ENCODE data around the gene CD47. TPM values are rescaled to one million over a fixed set of nuclear protein-coding genes. Genes with fewer than 3 reads are reported as not detected.

Gene CD47
- polyA plus RNA-seq, 1 of the 3 experiments (the other 2 are of a cell fraction), result 19.6 TPM

GRCh38 chr3:108024146-108024850, 66.5 kb downstream of the CD47 start (continued):
- no peak for TF ChIP-seq RXRA (IDR thresholded peaks at IDR 0.05; ENCODE audit: borderline replicate concordance, low read depth)

- Histone ChIP-seq H3K4me2 (no peak overlapping the region), H2AFZ (ENCODE audit: low read depth) (no peak overlapping the region), H3K27ac (ENCODE audit: low read depth in 2 of 2, low read length in 1 of 2) (no peak overlapping the region), H3K4me1 (ENCODE audit: control insufficient read depth in 1 of 2, insufficient read depth in 2 of 2, low read depth in 1 of 2, low read length in 1 of 2) (peaks cover 0 to 5% of the 10 kb centered on the region in 2 experiments; a peak in 2 of 4 replicates), H3K9me2 (no peaks in the 10 kb centered on the region), H3K9ac (no peak overlapping the region), H3K4me3 (ENCODE audit: low read depth in 2 of 2, low read length in 1 of 2) (no peak overlapping the region), H3F3A (replicated peaks; ENCODE audit: insufficient read depth) (no peaks in the 10 kb centered on the region), H3K79me2 (ENCODE audit: insufficient read depth) (no peaks in the 10 kb centered on the region), H3K36me3 (replicated peaks in 1 of 2; ENCODE audit: control insufficient read depth in 1 of 2, insufficient read depth in 2 of 2, low read length in 1 of 2) (no peaks in the 10 kb centered on the region), H3K27me3 (ENCODE audit: insufficient read depth) (no peaks in the 10 kb centered on the region), H3K9me3 (no peaks in the 10 kb centered on the region), H4K20me1 (ENCODE audit: insufficient read depth) (no peaks in the 10 kb centered on the region)
- WGBS (ENCODE audit: low lambda C conversion rate), result 83% methylated on average over 3 of the region's 3 CpGs
- ChIA-PET POLR2A (no interaction called here), CTCF (interaction anchor here (0.6 kb wide), 1 partner anchor 196 kb away, joined by 3 read pairs; no protein-coding TSS in a partner anchor)
- DNase-seq, result no peak
- TF ChIP-seq CHD2 (IDR thresholded peaks at IDR 0.05; ENCODE audit: low read length, partially characterized antibody), result no peak
- no peak for TF ChIP-seq MAX (IDR thresholded peaks at IDR 0.05; ENCODE audit: low read depth)
Measured at GRCh38 chr3:108022256-108023150, 68.3 kb downstream of the CD47 start.

GRCh38 chr3:108021533-108021932, 69.3 kb downstream of the CD47 start:
- WGBS (ENCODE audit: low lambda C conversion rate), result 94% methylated on average over 2 of the region's 2 CpGs
- Histone ChIP-seq H3K27me3 (ENCODE audit: insufficient read depth) (no peaks in the 10 kb centered on the region), H3K27ac (ENCODE audit: low read depth in 2 of 2, low read length in 1 of 2) (no peak overlapping the region), H2AFZ (ENCODE audit: low read depth) (no peak overlapping the region), H3K4me3 (ENCODE audit: low read depth in 2 of 2, low read length in 1 of 2) (no peak overlapping the region), H3K79me2 (ENCODE audit: insufficient read depth) (no peaks in the 10 kb centered on the region), H4K20me1 (ENCODE audit: insufficient read depth) (no peaks in the 10 kb centered on the region), H3K36me3 (replicated peaks in 1 of 2; ENCODE audit: control insufficient read depth in 1 of 2, insufficient read depth in 2 of 2, low read length in 1 of 2) (no peaks in the 10 kb centered on the region), H3K4me2 (no peak overlapping the region), H3K9me2 (no peaks in the 10 kb centered on the region), H3K9me3 (no peaks in the 10 kb centered on the region), H3K4me1 (ENCODE audit: control insufficient read depth in 1 of 2, insufficient read depth in 2 of 2, low read depth in 1 of 2, low read length in 1 of 2) (peaks cover 0 to 5% of the 10 kb centered on the region in 2 experiments; a peak in 2 of 4 replicates), H3K9ac (no peak overlapping the region), H3F3A (replicated peaks; ENCODE audit: insufficient read depth) (no peaks in the 10 kb centered on the region)
- CTCF ChIA-PET, result no interaction called here
- DNase-seq, result no peak
- TF ChIP-seq NFIC (IDR thresholded peaks at IDR 0.05; ENCODE audit: borderline replicate concordance), result no peak
- TF ChIP-seq POLR2AphosphoS5 (IDR thresholded peaks at IDR 0.05; ENCODE audit: low read depth, low read length), result no peak
- POLR2A ChIA-PET, result no interaction called here

- Histone ChIP-seq H3K9me2 (no peaks in the 10 kb centered on the region), H3K4me1 (ENCODE audit: control insufficient read depth in 1 of 2, insufficient read depth in 2 of 2, low read depth in 1 of 2, low read length in 1 of 2) (peaks cover 0 to 5% of the 10 kb centered on the region in 2 experiments; a peak in 2 of 4 replicates), H3K9ac (no peak overlapping the region), H3K4me2 (no peak overlapping the region), H3K36me3 (replicated peaks in 1 of 2; ENCODE audit: control insufficient read depth in 1 of 2, insufficient read depth in 2 of 2, low read length in 1 of 2) (no peaks in the 10 kb centered on the region), H3K9me3 (no peaks in the 10 kb centered on the region), H3F3A (replicated peaks; ENCODE audit: insufficient read depth) (no peaks in the 10 kb centered on the region), H3K79me2 (ENCODE audit: insufficient read depth) (no peaks in the 10 kb centered on the region), H4K20me1 (ENCODE audit: insufficient read depth) (no peaks in the 10 kb centered on the region), H3K27me3 (ENCODE audit: insufficient read depth) (no peaks in the 10 kb centered on the region), H3K27ac (ENCODE audit: low read depth in 2 of 2, low read length in 1 of 2) (no peak overlapping the region), H3K4me3 (ENCODE audit: low read depth in 2 of 2, low read length in 1 of 2) (no peak overlapping the region), H2AFZ (ENCODE audit: low read depth) (no peak overlapping the region)
- no peak for DNase-seq
- ChIA-PET CTCF (no interaction called here), POLR2A (no interaction called here)
- 49% methylated on average over 3 of the region's 3 CpGs for WGBS (ENCODE audit: low lambda C conversion rate)
- no peak for TF ChIP-seq FOXJ3 (CRISPR knock-in tag; IDR thresholded peaks at IDR 0.05)
- TF ChIP-seq NFIC (IDR thresholded peaks at IDR 0.05; ENCODE audit: borderline replicate concordance), result no peak
- no peak for TF ChIP-seq POLR2AphosphoS5 (IDR thresholded peaks at IDR 0.05; ENCODE audit: low read depth, low read length)
- no peak for TF ChIP-seq FOXM1 (IDR thresholded peaks at IDR 0.05; ENCODE audit: low read depth)
- TF ChIP-seq RAD21 (IDR thresholded peaks at IDR 0.05; ENCODE audit: low read length), result no peak
- TF ChIP-seq CTCF (IDR thresholded peaks at IDR 0.05), result no peak
- TF ChIP-seq NRF1 (IDR thresholded peaks at IDR 0.05; ENCODE audit: low read depth, low read length), result no peak
- TF ChIP-seq, protein P1, sequence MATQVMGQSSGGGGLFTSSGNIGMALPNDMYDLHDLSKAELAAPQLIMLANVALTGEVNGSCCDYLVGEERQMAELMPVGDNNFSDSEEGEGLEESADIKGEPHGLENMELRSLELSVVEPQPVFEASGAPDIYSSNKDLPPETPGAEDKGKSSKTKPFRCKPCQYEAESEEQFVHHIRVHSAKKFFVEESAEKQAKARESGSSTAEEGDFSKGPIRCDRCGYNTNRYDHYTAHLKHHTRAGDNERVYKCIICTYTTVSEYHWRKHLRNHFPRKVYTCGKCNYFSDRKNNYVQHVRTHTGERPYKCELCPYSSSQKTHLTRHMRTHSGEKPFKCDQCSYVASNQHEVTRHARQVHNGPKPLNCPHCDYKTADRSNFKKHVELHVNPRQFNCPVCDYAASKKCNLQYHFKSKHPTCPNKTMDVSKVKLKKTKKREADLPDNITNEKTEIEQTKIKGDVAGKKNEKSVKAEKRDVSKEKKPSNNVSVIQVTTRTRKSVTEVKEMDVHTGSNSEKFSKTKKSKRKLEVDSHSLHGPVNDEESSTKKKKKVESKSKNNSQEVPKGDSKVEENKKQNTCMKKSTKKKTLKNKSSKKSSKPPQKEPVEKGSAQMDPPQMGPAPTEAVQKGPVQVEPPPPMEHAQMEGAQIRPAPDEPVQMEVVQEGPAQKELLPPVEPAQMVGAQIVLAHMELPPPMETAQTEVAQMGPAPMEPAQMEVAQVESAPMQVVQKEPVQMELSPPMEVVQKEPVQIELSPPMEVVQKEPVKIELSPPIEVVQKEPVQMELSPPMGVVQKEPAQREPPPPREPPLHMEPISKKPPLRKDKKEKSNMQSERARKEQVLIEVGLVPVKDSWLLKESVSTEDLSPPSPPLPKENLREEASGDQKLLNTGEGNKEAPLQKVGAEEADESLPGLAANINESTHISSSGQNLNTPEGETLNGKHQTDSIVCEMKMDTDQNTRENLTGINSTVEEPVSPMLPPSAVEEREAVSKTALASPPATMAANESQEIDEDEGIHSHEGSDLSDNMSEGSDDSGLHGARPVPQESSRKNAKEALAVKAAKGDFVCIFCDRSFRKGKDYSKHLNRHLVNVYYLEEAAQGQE (IDR thresholded peaks at IDR 0.05; ENCODE audit: low read depth, low read length), result no peak
- no peak for TF ChIP-seq GATA2 (CRISPR knock-in tag; IDR thresholded peaks at IDR 0.05)
Measured at GRCh38 chr3:108021131-108021530, 69.7 kb downstream of the CD47 start.

Data from SK-N-SH (cell line).